Mucosa of stomach (tissue), 1 donor: Measurements from ENCODE around the gene POLD1.

Source experiments
- H3K27me3 ChIP-seq: one replicate; pipeline ENCODE4 v1.7.0; 2013; ENCODE audit warnings: mild to moderate bottlenecking, low read length; ENCODE audit not compliant: control insufficient read depth, insufficient read depth
- H3K36me3 ChIP-seq: one replicate; pipeline ENCODE4 v1.7.0; 2013; ENCODE audit warnings: low read length; ENCODE audit not compliant: control insufficient read depth, insufficient read depth
- H3K4me1 ChIP-seq: one replicate; pipeline ENCODE4 v1.7.0; 2013; ENCODE audit warnings: mild to moderate bottlenecking, low read length; ENCODE audit not compliant: control insufficient read depth, insufficient read depth
- H3K4me3 ChIP-seq: one replicate; pipeline ENCODE4 v1.7.0; 2013; ENCODE audit warnings: low read length
- H3K9ac ChIP-seq: one replicate; pipeline ENCODE4 v1.7.0; 2013; ENCODE audit warnings: mild to moderate bottlenecking, low read length, moderate library complexity
- H3K9me3 ChIP-seq: one replicate; pipeline ENCODE4 v1.7.0; 2013; ENCODE audit warnings: mild to moderate bottlenecking, low read length, moderate library complexity; ENCODE audit not compliant: control insufficient read depth
- donor health status: Pancreatic carcinoma.

Gene POLD1

DNA sequence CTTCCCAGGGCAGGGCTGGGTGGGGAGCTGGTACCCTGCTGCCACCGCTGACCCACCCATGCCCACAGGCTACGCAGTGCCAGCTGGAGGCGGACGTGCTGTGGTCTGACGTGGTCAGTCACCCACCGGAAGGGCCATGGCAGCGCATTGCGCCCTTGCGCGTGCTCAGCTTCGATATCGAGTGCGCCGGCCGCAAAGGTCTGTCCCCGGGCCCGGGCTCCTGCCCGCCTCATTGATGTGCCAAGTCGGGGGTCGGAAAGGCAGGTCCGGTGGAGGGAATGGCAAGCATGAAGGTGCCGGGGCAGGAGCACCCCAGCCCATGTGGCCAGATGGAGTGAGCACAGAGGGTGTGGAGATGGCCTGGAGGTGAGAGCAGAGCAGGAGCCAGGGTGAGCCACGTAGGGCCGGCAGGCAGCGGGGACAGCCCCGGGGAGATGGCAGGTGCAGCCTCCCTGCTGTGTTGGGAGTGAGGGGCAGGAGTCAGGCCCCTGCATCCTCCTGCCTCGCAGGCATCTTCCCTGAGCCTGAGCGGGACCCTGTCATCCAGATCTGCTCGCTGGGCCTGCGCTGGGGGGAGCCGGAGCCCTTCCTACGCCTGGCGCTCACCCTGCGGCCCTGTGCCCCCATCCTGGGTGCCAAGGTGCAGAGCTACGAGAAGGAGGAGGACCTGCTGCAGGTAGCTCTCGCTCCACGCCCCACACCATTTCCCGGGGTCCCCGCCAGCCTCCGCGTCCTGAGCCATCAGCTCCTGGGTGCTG is 18.6 kb downstream of the POLD1 start:
- no peak overlapping the region for H3K9ac ChIP-seq
- H3K4me1 ChIP-seq, result no peaks in the 10 kb centered on the region
- no peaks in the 10 kb centered on the region for H3K9me3 ChIP-seq
- H3K4me3 ChIP-seq, result no peak overlapping the region
- H3K27me3 ChIP-seq, result no peaks in the 10 kb centered on the region
- H3K36me3 ChIP-seq, result no peaks in the 10 kb centered on the region

DNA sequence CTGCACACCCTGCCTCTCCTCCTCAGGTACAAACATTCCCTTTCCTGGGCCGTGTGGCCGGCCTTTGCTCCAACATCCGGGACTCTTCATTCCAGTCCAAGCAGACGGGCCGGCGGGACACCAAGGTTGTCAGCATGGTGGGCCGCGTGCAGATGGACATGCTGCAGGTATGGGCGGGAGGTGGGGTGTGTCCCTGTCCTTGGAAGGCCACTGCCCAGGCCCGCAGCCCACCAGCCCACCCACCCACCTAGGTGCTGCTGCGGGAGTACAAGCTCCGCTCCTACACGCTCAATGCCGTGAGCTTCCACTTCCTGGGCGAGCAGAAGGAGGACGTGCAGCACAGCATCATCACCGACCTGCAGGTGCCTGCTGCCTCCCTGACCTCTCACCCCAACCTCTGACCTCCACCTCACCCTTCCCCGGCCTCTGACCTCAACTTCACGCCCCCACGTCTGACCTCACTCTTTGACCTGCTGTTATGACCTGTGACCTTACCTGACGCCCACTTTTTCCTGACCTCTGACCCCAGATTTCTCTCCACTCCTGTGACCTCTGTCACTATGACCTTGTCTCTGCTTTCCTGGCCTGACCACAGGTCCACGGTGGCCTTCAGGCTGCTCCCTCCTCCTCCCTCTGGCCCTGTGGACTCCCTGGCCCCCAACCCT is 22.1 kb downstream of the POLD1 start:
- no peaks in the 10 kb centered on the region for H3K27me3 ChIP-seq
- H3K4me1 ChIP-seq, result no peaks in the 10 kb centered on the region
- no peaks in the 10 kb centered on the region for H3K36me3 ChIP-seq
- no peak overlapping the region for H3K9ac ChIP-seq
- no peaks in the 10 kb centered on the region for H3K9me3 ChIP-seq
- H3K4me3 ChIP-seq, result no peak overlapping the region

GRCh38 chr19:50406829-50407228 is 22.7 kb downstream of the POLD1 start:
- H3K27me3 ChIP-seq, result no peaks in the 10 kb centered on the region
- no peaks in the 10 kb centered on the region for H3K36me3 ChIP-seq
- no peak overlapping the region for H3K4me3 ChIP-seq

DNA sequence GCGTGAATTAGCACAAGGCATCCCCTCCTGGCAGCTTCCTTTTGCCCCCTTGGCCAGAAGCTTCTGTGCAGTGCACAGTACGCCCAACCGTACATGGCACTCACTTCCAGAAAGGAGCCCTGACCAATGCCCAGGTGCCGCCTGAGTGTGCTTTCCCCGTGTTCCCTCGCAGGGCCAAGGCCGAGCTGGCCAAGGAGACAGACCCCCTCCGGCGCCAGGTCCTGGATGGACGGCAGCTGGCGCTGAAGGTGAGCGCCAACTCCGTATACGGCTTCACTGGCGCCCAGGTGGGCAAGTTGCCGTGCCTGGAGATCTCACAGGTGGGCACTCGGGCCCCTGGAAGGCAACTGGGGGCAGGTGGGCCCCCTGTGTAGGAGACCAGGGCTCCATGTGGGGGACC is 25.2 kb downstream of the POLD1 start:
- no peaks in the 10 kb centered on the region for H3K4me1 ChIP-seq
- H3K27me3 ChIP-seq, result no peaks in the 10 kb centered on the region
- no peaks in the 10 kb centered on the region for H3K36me3 ChIP-seq
- H3K4me3 ChIP-seq, result no peak overlapping the region
- H3K9ac ChIP-seq, result no peak overlapping the region
- H3K9me3 ChIP-seq, result no peaks in the 10 kb centered on the region

More at GRCh38 chr19:50406829-50407228, 22.7 kb downstream of the POLD1 start:
- Histone ChIP-seq H3K4me1 (no peaks in the 10 kb centered on the region), H3K9ac (no peak overlapping the region), H3K9me3 (no peaks in the 10 kb centered on the region)

GRCh38 chr19:50410109-50410508 is 26.0 kb downstream of the POLD1 start:
- no peak overlapping the region for H3K4me3 ChIP-seq
- H3K36me3 ChIP-seq, result no peaks in the 10 kb centered on the region

GRCh38 chr19:50412419-50412818 is 28.3 kb downstream of the POLD1 start:
- Histone ChIP-seq H3K9ac (no peak overlapping the region), H3K4me3 (no peak overlapping the region), H3K36me3 (no peaks in the 10 kb centered on the region), H3K27me3 (peaks cover 3% of the 10 kb centered on the region), H3K9me3 (no peaks in the 10 kb centered on the region), H3K4me1 (peaks cover 8% of the 10 kb centered on the region)

More at GRCh38 chr19:50410109-50410508, 26.0 kb downstream of the POLD1 start:
- no peak overlapping the region for H3K9ac ChIP-seq
- H3K9me3 ChIP-seq, result no peaks in the 10 kb centered on the region
- no peaks in the 10 kb centered on the region for H3K4me1 ChIP-seq
- H3K27me3 ChIP-seq, result no peaks in the 10 kb centered on the region

DNA sequence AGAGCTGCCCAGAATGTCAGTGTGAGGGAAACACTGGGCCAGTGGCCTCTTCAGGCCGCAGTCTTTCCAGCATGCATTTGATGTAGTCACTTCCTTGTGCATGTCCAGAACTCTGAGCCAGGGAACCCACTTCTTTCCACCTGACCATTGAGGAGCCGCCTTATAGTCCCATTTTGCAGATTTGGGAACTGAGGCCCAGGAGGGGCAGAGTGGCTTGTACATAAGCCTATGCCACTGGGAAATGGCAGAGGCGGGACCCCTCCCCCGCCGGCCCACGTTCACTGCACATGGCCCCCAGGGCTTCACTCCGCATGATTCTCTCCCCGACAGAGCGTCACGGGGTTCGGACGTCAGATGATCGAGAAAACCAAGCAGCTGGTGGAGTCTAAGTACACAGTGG is 28.9 kb downstream of the POLD1 start:
- H3K9me3 ChIP-seq, result no peaks in the 10 kb centered on the region
- H3K27me3 ChIP-seq, result peaks cover 7% of the 10 kb centered on the region
- H3K9ac ChIP-seq, result no peak overlapping the region
- H3K36me3 ChIP-seq, result no peaks in the 10 kb centered on the region
- no peak overlapping the region for H3K4me3 ChIP-seq
- peaks cover 8% of the 10 kb centered on the region for H3K4me1 ChIP-seq

- H3K4me3 ChIP-seq, result no peak overlapping the region
- peaks cover 8% of the 10 kb centered on the region for H3K4me1 ChIP-seq
- no peak overlapping the region for H3K9ac ChIP-seq
- H3K36me3 ChIP-seq, result no peaks in the 10 kb centered on the region
- no peaks in the 10 kb centered on the region for H3K9me3 ChIP-seq
- H3K27me3 ChIP-seq, result peaks cover 11% of the 10 kb centered on the region
Observed at GRCh38 chr19:50413531-50413930, 29.4 kb downstream of the POLD1 start.

- Histone ChIP-seq H3K9me3 (no peaks in the 10 kb centered on the region), H3K4me3 (no peak overlapping the region), H3K4me1 (peaks cover 8% of the 10 kb centered on the region), H3K27me3 (peaks cover 26% of the 10 kb centered on the region), H3K36me3 (no peaks in the 10 kb centered on the region), H3K9ac (no peak overlapping the region)
Observed at GRCh38 chr19:50414864-50415660, 30.9 kb downstream of the POLD1 start.

DNA sequence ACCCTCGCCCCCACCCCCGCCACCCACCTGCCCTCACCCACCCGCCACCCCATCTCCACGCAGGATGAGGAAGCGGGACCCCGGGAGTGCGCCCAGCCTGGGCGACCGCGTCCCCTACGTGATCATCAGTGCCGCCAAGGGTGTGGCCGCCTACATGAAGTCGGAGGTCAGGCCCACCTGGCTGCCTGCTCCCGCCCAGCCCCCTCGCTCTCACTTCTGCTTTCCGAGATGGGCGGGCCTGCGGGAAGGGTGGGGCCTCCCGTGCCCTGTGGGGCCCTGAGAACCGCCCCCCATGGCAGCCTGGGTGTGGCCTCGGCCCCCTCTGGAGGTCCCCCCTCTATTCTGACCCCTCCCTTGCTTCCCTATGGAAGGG is 31.5 kb downstream of the POLD1 start:
- Histone ChIP-seq H3K4me1 (peaks cover 8% of the 10 kb centered on the region), H3K4me3 (no peak overlapping the region), H3K9ac (no peak overlapping the region), H3K27me3 (peaks cover 26% of the 10 kb centered on the region), H3K36me3 (no peaks in the 10 kb centered on the region), H3K9me3 (no peaks in the 10 kb centered on the region)

DNA sequence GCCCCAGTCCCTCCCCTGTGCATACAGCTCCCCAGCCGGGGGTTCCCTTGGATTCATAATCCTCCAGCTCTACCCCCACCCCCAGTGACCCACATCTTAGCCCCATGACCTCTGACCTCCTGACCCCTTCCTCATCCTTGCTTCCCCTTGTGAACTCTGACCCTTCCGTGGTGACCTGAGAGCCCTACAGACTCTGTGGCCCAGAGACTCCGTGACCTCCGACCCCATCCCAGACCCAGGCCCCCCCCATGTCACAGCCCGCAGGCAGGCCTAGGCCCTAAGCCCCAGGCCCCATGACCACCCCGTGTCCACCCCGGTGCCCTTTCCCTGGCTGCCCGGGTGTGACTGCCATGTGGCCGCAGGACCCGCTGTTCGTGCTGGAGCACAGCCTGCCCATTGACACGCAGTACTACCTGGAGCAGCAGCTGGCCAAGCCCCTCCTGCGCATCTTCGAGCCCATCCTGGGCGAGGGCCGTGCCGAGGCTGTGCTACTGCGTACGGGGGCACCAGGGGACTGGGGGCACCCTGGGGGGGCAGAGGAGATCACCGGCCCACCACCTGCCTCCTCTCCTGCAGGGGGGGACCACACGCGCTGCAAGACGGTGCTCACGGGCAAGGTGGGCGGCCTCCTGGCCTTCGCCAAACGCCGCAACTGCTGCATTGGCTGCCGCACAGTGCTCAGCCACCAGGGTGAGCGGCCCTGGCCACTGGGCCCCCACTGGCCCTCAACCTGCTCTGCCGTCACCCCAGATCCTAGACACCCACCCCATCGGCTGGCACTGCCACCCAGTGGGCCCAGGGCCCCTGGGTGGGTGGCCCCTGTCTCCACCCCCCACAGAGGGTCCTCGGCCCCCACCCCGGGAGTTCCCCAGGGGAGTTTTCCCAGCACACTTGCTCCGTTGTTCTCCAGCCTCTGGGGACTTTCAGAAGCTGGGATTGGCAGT is 32.2 kb downstream of the POLD1 start:
- no peak overlapping the region for H3K9ac ChIP-seq
- H3K9me3 ChIP-seq, result no peaks in the 10 kb centered on the region
- H3K36me3 ChIP-seq, result no peaks in the 10 kb centered on the region
- peaks cover 26% of the 10 kb centered on the region for H3K27me3 ChIP-seq
- no peak overlapping the region for H3K4me3 ChIP-seq
- peaks cover 8% of the 10 kb centered on the region for H3K4me1 ChIP-seq
